WTC11 (cell line): Measurements from ENCODE around the gene SNU13. TPM values are rescaled to one million over a fixed set of nuclear protein-coding genes. Genes with fewer than 3 reads are reported as not detected.

Experiments used
- ATAC-seq: fragments of 200-7000 bp; cut with Tn5 transposase; 2 replicates; pipeline ENCODE4 v1.10.0; 2021; ENCODE audit warnings: mild to moderate bottlenecking, moderate library complexity
- CTCF ChIA-PET: fragments of 300-600 bp; sonication (Branson Sonifier 250); formaldehyde crosslinking; loops from one replicate; lab custom pipeline; 2021; ENCODE audit warnings: antibody characterized with exemption; lab: Charles Lee
- POLR2A ChIA-PET: fragments of 350-600 bp; sonication (Branson Sonifier 250); formaldehyde crosslinking; loops from one replicate; lab custom pipeline; 2021; ENCODE audit warnings: antibody characterized with exemption; lab: Charles Lee
- DNase-seq: peaks from one replicate; pipeline ENCODE4 v3.0.0; 2021; ENCODE audit warnings: low spot score
- H3K27ac Mint-ChIP-seq: 2 replicates; pipeline ENCODE4 v1.8.0; 2021; ENCODE audit warnings: mixed read lengths
- H3K27me3 Mint-ChIP-seq: 2 replicates; pipeline ENCODE4 v1.8.0; 2021; ENCODE audit warnings: low read depth, mild to moderate bottlenecking, moderate library complexity, mixed read lengths
- H3K36me3 Mint-ChIP-seq: 2 replicates; pipeline ENCODE4 v1.8.0; 2021; ENCODE audit warnings: mixed read lengths
- H3K4me1 Mint-ChIP-seq: 2 replicates; pipeline ENCODE4 v1.8.0; 2022; ENCODE audit warnings: mixed read lengths
- H3K4me3 Mint-ChIP-seq: 2 replicates; pipeline ENCODE4 v1.8.0; 2021; ENCODE audit warnings: mild to moderate bottlenecking, moderate library complexity, mixed read lengths
- H3K9me3 Mint-ChIP-seq: 2 replicates; pipeline ENCODE4 v1.8.0; 2021; ENCODE audit warnings: mixed read lengths
- ATF1 ChIP-seq: sonication (generic); formaldehyde crosslinking; IDR thresholded peaks from 2 replicates; pipeline ENCODE4 v1.8.1; 2023; ENCODE audit warnings: mild to moderate bottlenecking, moderate library complexity, missing genetic modification reagents
- ATF2 ChIP-seq: sonication (generic); formaldehyde crosslinking; IDR thresholded peaks from 2 replicates; pipeline ENCODE4 v1.8.1; 2022; ENCODE audit warnings: low read depth, missing genetic modification reagents, borderline replicate concordance
- CREM ChIP-seq: sonication (generic); formaldehyde crosslinking; IDR thresholded peaks from 2 replicates; pipeline ENCODE4 v1.8.1; 2022; ENCODE audit warnings: mild to moderate bottlenecking, missing genetic modification reagents, moderate library complexity
- CTCF ChIP-seq: fragments of 200-600 bp; IDR thresholded peaks from 2 replicates; pipeline ENCODE4 v1.8.0; 2022; ENCODE audit warnings: antibody characterized with exemption
- E2F5 ChIP-seq: sonication (generic); formaldehyde crosslinking; IDR thresholded peaks from 2 replicates; pipeline ENCODE4 v1.8.1; 2022; ENCODE audit warnings: mild to moderate bottlenecking, moderate library complexity, missing genetic modification reagents
- ETV6 ChIP-seq: sonication (generic); formaldehyde crosslinking; IDR thresholded peaks from 2 replicates; pipeline ENCODE4 v1.8.1; 2022; ENCODE audit warnings: mild to moderate bottlenecking, missing genetic modification reagents
- HMGXB4 ChIP-seq: sonication (generic); formaldehyde crosslinking; IDR thresholded peaks from 2 replicates; pipeline ENCODE4 v1.8.1; 2023; ENCODE audit warnings: mild to moderate bottlenecking, moderate library complexity, missing genetic modification reagents
- IRF2 ChIP-seq: sonication (generic); formaldehyde crosslinking; IDR thresholded peaks from 2 replicates; pipeline ENCODE4 v1.8.0; 2022; ENCODE audit warnings: low read depth, missing genetic modification reagents, borderline replicate concordance
- MAX ChIP-seq: sonication (generic); formaldehyde crosslinking; IDR thresholded peaks from 2 replicates; pipeline ENCODE4 v1.8.0; 2022; ENCODE audit warnings: mild to moderate bottlenecking, missing genetic modification reagents
- PREB ChIP-seq: sonication (generic); formaldehyde crosslinking; IDR thresholded peaks from 2 replicates; pipeline ENCODE4 v1.8.1; 2022; ENCODE audit warnings: mild to moderate bottlenecking, missing genetic modification reagents, moderate library complexity, borderline replicate concordance
- RELA ChIP-seq: sonication (generic); formaldehyde crosslinking; IDR thresholded peaks from 2 replicates; pipeline ENCODE4 v1.8.1; 2022; ENCODE audit warnings: missing genetic modification reagents, mild to moderate bottlenecking, borderline replicate concordance
- SMAD3 ChIP-seq: sonication (generic); formaldehyde crosslinking; IDR thresholded peaks from 2 replicates; pipeline ENCODE4 v1.8.0; 2022; ENCODE audit warnings: missing genetic modification reagents, mild to moderate bottlenecking, borderline replicate concordance
- TEAD1 ChIP-seq: sonication (generic); formaldehyde crosslinking; IDR thresholded peaks from 2 replicates; pipeline ENCODE4 v1.8.0; 2022; ENCODE audit warnings: mild to moderate bottlenecking, missing genetic modification reagents
- TEAD4 ChIP-seq: sonication (generic); formaldehyde crosslinking; IDR thresholded peaks from 2 replicates; pipeline ENCODE4 v1.8.0; 2022; ENCODE audit warnings: mild to moderate bottlenecking, missing genetic modification reagents
- total RNA-seq: library from RNA; stranded (reverse); gene quantifications from 3 replicates; pipeline ENCODE4 v1.2.3, GENCODE V29; 2021
- TF ChIP-seq, protein P1 (sequence below): sonication (generic); formaldehyde crosslinking; IDR thresholded peaks from 2 replicates; pipeline ENCODE4 v1.8.1; 2023; ENCODE audit warnings: mild to moderate bottlenecking, missing genetic modification reagents, moderate library complexity
- TF ChIP-seq, protein P2 (sequence below): sonication (generic); formaldehyde crosslinking; IDR thresholded peaks from 2 replicates; pipeline ENCODE4 v1.8.0; 2023; ENCODE audit warnings: missing genetic modification reagents
- TF ChIP-seq, protein P3 (sequence below): sonication (generic); formaldehyde crosslinking; IDR thresholded peaks from 2 replicates; pipeline ENCODE4 v1.8.1; 2022; ENCODE audit warnings: missing genetic modification reagents, borderline replicate concordance

Gene SNU13
- total RNA-seq, 1 experiment from 2014 or later: 207 TPM

- POLR2A ChIA-PET: interaction anchor here (0.6 to 0.7 kb wide), 2 partner anchors 11 to 554 kb away, joined by 4 read pairs; partner anchors contain the start of gene SNU13
- TF ChIP-seq CTCF: no peak
- TF ChIP-seq, protein P1, sequence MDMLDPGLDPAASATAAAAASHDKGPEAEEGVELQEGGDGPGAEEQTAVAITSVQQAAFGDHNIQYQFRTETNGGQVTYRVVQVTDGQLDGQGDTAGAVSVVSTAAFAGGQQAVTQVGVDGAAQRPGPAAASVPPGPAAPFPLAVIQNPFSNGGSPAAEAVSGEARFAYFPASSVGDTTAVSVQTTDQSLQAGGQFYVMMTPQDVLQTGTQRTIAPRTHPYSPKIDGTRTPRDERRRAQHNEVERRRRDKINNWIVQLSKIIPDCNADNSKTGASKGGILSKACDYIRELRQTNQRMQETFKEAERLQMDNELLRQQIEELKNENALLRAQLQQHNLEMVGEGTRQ: 0 out of 2 replicates have a peak, but pooled peaks have one; percentile 5
- no peak for TF ChIP-seq ATF1 (CRISPR knock-in tag)
- TF ChIP-seq SMAD3 (CRISPR knock-in tag): no peak
- TF ChIP-seq CREM (CRISPR knock-in tag): no peak
- TF ChIP-seq IRF2 (CRISPR knock-in tag): no peak
- TF ChIP-seq MAX (CRISPR knock-in tag): peak; percentile 73
- TF ChIP-seq RELA (CRISPR knock-in tag): 0 out of 2 replicates have a peak, but pooled peaks have one; percentile 39
- TF ChIP-seq, protein P2, sequence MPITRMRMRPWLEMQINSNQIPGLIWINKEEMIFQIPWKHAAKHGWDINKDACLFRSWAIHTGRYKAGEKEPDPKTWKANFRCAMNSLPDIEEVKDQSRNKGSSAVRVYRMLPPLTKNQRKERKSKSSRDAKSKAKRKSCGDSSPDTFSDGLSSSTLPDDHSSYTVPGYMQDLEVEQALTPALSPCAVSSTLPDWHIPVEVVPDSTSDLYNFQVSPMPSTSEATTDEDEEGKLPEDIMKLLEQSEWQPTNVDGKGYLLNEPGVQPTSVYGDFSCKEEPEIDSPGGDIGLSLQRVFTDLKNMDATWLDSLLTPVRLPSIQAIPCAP (CRISPR knock-in tag): 0 out of 2 replicates have a peak, but pooled peaks have one; percentile 31
- TF ChIP-seq PREB (CRISPR knock-in tag): no peak
- peak; percentile 49 for DNase-seq
- ATAC-seq: no peak
- H3K27ac Mint-ChIP-seq: no peak within 1 kb of the TSS
- H3K27me3 Mint-ChIP-seq: peaks cover 34% of the 10 kb centered on the region
- CTCF ChIA-PET: interaction anchor here (0.8 to 4.1 kb wide), 11 partner anchors 19 to 247 kb away, joined by 3 to 76 read pairs (median 5); partner anchors contain the start of genes CCDC134 and CENPM
- no peaks in the 10 kb centered on the region; the same call in none of the 2 replicates for H3K36me3 Mint-ChIP-seq
- H3K4me1 Mint-ChIP-seq: peaks cover 10% of the 10 kb centered on the region
- no peak within 1 kb of the TSS for H3K4me3 Mint-ChIP-seq
- H3K9me3 Mint-ChIP-seq: no peaks in the 10 kb centered on the region
Observed at GRCh38 chr22:41699264-41700107, 10.8 kb upstream of the SNU13 start, which contains the start of gene MEI1. TSS of gene MEI1 (plus strand) at chr22:41699503. CDS start at chr22:41699539, 36 bp downstream.

DNA sequence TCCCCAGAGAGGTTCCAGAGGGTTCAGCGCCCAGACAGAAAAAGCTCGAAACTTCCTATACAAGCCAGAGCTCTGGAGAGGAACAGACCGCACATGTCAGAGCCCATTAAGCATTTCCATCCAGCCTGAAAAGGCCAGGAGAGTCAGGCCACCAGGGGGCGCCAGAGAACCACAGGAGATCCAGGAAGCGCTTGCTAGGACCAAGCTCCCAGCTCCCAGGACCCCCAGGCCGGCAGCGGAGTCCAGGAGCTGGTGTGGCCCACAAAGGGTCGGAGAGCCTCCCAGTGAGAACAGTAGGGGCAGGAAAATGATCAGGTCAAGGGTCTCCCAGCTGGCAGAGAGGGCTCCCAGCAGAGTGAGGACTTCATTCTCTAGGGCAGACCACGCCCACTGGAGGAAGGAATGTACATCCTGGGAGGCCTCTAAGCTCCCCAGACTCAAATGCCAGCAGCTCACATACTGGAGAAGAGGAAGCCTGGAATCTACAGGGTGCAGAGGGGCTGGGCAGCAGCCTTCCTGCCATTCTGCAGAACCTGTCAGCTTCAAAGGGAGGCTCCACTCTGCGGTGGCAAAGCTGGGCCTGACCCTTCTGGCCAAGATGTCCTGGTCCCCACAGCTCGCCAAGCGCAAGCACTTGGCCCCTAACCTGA is 8.6 kb upstream of the SNU13 start:
- Mint-ChIP-seq H3K4me1 (peaks cover 10% of the 10 kb centered on the region), H3K9me3 (no peaks in the 10 kb centered on the region), H3K27me3 (peaks cover 28% of the 10 kb centered on the region), H3K27ac (no peak overlapping the region), H3K4me3 (peak overlapping the region; percentile 52), H3K36me3 (no peaks in the 10 kb centered on the region; the same call in none of the 2 replicates)
- ChIA-PET CTCF (interaction anchor here (0.5 to 4.1 kb wide), 113 partner anchors 9 to 847 kb away, joined by 3 to 76 read pairs (median 6); partner anchors contain the start of genes CCDC134, CENPM, NDUFA6 and PMM1), POLR2A (interaction anchor here (0.6 to 1.9 kb wide), 13 partner anchors 8 to 770 kb away, joined by 3 to 15 read pairs (median 4); partner anchors contain the start of genes CCDC134, CENPM, DESI1 and PMM1)
- peak; percentile 98 for DNase-seq
- ATAC-seq: peak; percentile 87
- TF ChIP-seq HMGXB4 (0 out of 2 replicates have a peak, but pooled peaks have one; percentile 58), ATF2 (CRISPR knock-in tag) (no peak), ETV6 (CRISPR knock-in tag) (0 out of 2 replicates have a peak, but pooled peaks have one; percentile 65), TEAD1 (CRISPR knock-in tag) (peak; percentile 89; the same call in 1 of the 2 replicates), TEAD4 (CRISPR knock-in tag) (peak; percentile 66; the same call in 1 of the 2 replicates), E2F5 (no peak)
- TF ChIP-seq, protein P3, sequence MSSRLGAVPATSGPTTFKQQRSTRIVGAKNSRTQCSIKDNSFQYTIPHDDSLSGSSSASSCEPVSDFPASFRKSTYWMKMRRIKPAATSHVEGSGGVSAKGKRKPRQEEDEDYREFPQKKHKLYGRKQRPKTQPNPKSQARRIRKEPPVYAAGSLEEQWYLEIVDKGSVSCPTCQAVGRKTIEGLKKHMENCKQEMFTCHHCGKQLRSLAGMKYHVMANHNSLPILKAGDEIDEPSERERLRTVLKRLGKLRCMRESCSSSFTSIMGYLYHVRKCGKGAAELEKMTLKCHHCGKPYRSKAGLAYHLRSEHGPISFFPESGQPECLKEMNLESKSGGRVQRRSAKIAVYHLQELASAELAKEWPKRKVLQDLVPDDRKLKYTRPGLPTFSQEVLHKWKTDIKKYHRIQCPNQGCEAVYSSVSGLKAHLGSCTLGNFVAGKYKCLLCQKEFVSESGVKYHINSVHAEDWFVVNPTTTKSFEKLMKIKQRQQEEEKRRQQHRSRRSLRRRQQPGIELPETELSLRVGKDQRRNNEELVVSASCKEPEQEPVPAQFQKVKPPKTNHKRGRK: no peak
